Lower lobe of right lung (tissue), 2 donors: ENCODE results near the gene WFIKKN2. TPM values are rescaled to one million over a fixed set of nuclear protein-coding genes. Genes with fewer than 3 reads are reported as not detected.

Source experiments
- ATAC-seq, 2 donors: fragments of 200-7000 bp; cut with Tn5 transposase; one replicate each; pipeline ENCODE4 v1.9.1; 2020 to 2022; ENCODE audit warnings: mild to moderate bottlenecking in 2 of 2, moderate library complexity in 2 of 2
- DNase-seq: peaks from one replicate; pipeline ENCODE4 v3.0.0-alpha.2; 2020
- H3K27ac ChIP-seq: fragments of 200-600 bp; one replicate; pipeline ENCODE4 v1.8.0; 2022
- H3K27me3 ChIP-seq: fragments of 200-600 bp; one replicate; pipeline ENCODE4 v1.8.0; 2022; ENCODE audit warnings: low read depth
- H3K36me3 ChIP-seq: fragments of 200-600 bp; one replicate; pipeline ENCODE4 v1.8.0; 2022; ENCODE audit warnings: mild to moderate bottlenecking
- H3K4me1 ChIP-seq: fragments of 200-600 bp; one replicate; pipeline ENCODE4 v1.8.0; 2022
- H3K4me3 ChIP-seq: fragments of 200-600 bp; one replicate; pipeline ENCODE4 v1.8.0; 2022; ENCODE audit warnings: mild to moderate bottlenecking
- H3K9me3 ChIP-seq: fragments of 200-600 bp; one replicate; pipeline ENCODE4 v1.8.0; 2022
- CTCF ChIP-seq: fragments of 200-600 bp; IDR thresholded peaks from one replicate; pipeline ENCODE4 v1.8.0; 2022; ENCODE audit warnings: antibody characterized with exemption, mild to moderate bottlenecking
- intact Hi-C: fragments of 100-400 bp; cut with DNase I; formaldehyde crosslinking; loops from one replicate; pipeline ENCODE4 v1.11.0; 2022
- total RNA-seq: library from RNA; stranded (reverse); fragmentation: NEBNext Ultra II Directional; extraction: Animal tissue kit (Norgen Biotek cat#: 25700); gene quantifications from one replicate; pipeline ENCODE4 v1.2.1, GENCODE V29; 2021
- donor health status: DM: no; HTN: yes; CAD: no; lungs with severe emphysema.

The WFIKKN2 gene
- total RNA-seq, 1 donor from 2014 or later: 0.35 TPM

- Histone ChIP-seq H3K27ac (peak overlapping the region; percentile 4), H3K9me3 (no peaks in the 10 kb centered on the region), H3K36me3 (peaks cover 31% of the 10 kb centered on the region), H3K4me3 (no peak overlapping the region), H3K4me1 (peaks cover 39% of the 10 kb centered on the region), H3K27me3 (no peaks in the 10 kb centered on the region)
- intact Hi-C loops: no loop called here
- ATAC-seq (no peak), DNase-seq (no peak)
- no peak for TF ChIP-seq CTCF
Observed at GRCh38 chr17:50861334-50861676, 25.9 kb downstream of the WFIKKN2 start.

GRCh38 chr17:50861822-50862528, 26.6 kb downstream of the WFIKKN2 start:
- peaks cover 34% of the 10 kb centered on the region for H3K4me1 ChIP-seq
- intact Hi-C loops: no loop called here

GRCh38 chr17:50863221-50863843, 27.9 kb downstream of the WFIKKN2 start:
- Histone ChIP-seq H3K4me1 (peaks cover 36% of the 10 kb centered on the region), H3K27me3 (no peaks in the 10 kb centered on the region), H3K4me3 (peak overlapping the region; percentile 91), H3K9me3 (no peaks in the 10 kb centered on the region), H3K27ac (peak overlapping the region; percentile 25), H3K36me3 (peaks cover 31% of the 10 kb centered on the region)
- DNase-seq (no peak), ATAC-seq (no peak)
- intact Hi-C loops: no loop called here
- peak; percentile 53 for TF ChIP-seq CTCF

More at GRCh38 chr17:50861822-50862528, 26.6 kb downstream of the WFIKKN2 start:
- H3K27ac ChIP-seq: no peak overlapping the region
- H3K36me3 ChIP-seq: peaks cover 31% of the 10 kb centered on the region
- ATAC-seq: no peak
- DNase-seq: no peak
- H3K9me3 ChIP-seq: no peaks in the 10 kb centered on the region
- H3K4me3 ChIP-seq: peak overlapping the region; percentile 91
- no peak for TF ChIP-seq CTCF
- no peaks in the 10 kb centered on the region for H3K27me3 ChIP-seq

- TF ChIP-seq CTCF: no peak
- intact Hi-C loops: no loop called here
- ATAC-seq (no peak), DNase-seq (no peak)
- no peaks in the 10 kb centered on the region for H3K27me3 ChIP-seq
- peaks cover 31% of the 10 kb centered on the region for H3K36me3 ChIP-seq
- H3K4me1 ChIP-seq: peaks cover 42% of the 10 kb centered on the region
- H3K4me3 ChIP-seq: peak overlapping the region; percentile 91
- H3K27ac ChIP-seq: peak overlapping the region; percentile 99
- H3K9me3 ChIP-seq: no peaks in the 10 kb centered on the region
Observed at GRCh38 chr17:50863931-50864330, 28.5 kb downstream of the WFIKKN2 start.

- intact Hi-C loops: no loop called here
- Histone ChIP-seq H3K4me1 (peaks cover 45% of the 10 kb centered on the region), H3K4me3 (peak overlapping the region; percentile 91), H3K27me3 (no peaks in the 10 kb centered on the region), H3K9me3 (no peaks in the 10 kb centered on the region), H3K36me3 (peaks cover 31% of the 10 kb centered on the region), H3K27ac (peak overlapping the region; percentile 99)
- TF ChIP-seq CTCF: no peak
- ATAC-seq (no peak), DNase-seq (no peak)
Observed at GRCh38 chr17:50864747-50865059, 29.3 kb downstream of the WFIKKN2 start.
